Measurements from ENCODE around the gene CRACDL.
"Not testable (repeated sequence)": the region's sequence is repeated elsewhere in the genome, so short reads cannot be mapped to it uniquely, and the experiment has no call there.

CRACDL gene

GRCh38 chr2:98771721-98772524 is 164.1 kb downstream of the CRACDL start:
- DNase-seq, result no peak

GRCh38 chr2:98771264-98771663 is 164.8 kb downstream of the CRACDL start:
- no peak for DNase-seq

- peak; percentile 36 for DNase-seq
Measured at GRCh38 chr2:98769784-98770183, 166.2 kb downstream of the CRACDL start.

DNA sequence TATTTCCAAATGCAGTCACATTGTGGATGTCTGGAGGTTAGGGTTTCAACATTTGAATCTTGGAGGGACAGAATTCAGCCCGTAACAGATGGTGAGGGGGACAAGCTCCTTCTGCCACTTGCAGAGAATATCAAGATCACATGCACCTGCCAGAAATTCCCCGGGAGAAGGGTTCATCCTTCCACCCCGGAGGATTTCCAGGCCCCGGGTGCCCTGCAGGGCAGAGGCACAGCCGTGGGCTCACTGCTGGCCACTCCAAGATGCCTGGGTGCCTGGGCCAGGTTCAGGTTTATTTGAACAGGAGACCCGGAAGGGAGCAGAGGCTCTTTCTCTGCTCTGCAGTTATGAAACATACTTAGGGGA is 166.9 kb downstream of the CRACDL start:
- no peak for DNase-seq

DNA sequence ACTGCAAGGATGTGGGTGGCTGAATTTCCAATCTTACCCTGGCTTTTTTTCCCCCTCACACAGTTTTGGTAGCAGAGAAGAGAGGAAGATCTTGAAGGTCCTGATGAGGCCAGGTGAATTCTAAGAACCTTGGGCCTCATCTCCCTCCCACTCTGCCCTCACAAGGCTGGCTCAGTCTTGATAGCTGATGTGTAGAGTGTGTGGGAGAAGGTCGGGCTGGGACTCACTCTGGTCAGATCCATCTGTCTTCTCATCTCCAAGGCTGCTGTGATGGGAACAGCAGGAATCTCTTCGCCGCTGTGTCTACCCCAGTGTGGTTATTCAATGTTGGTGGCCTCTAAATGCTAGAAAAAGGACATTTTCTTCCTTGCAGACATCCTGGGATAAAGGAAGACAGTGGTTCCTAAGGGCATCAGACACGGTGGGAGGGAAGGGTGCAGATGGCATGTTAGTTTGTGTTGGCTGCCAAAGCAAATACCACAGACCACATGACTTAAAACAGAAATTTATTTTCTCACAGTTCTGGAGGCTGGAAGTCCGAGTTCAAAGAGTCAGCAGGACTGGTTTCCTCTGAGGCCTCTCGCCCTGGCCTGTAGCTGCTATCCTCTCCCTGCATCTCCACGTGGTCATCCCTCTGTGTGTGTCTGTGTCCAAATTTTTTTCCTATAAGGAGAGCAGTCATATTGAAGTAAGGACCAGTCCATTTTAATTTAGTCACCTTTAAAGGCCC is 167.5 kb downstream of the CRACDL start:
- DNase-seq, result peak; percentile 40

DNA sequence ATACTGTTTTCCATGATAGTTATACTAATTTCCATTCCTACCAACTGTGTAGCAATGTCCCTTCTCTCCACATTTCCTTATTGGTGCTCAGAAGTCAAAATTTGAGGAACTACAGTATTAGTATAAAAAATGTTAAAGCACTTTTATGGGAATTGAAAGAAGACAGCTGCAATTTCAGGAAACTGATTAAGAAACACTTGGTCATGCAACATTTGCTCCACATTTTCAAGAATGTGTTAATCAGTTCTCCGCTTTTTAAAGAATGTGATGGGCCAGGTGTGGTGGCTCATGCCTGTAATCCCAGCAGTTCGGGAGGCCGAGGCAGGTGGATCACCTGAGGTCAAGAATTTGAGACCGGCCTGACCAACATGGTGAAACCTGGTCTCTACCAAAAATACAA is 171.5 kb downstream of the CRACDL start:
- no peak for DNase-seq

GRCh38 chr2:98763209-98763951 is 172.6 kb downstream of the CRACDL start:
- DNase-seq, result no peak

GRCh38 chr2:98761909-98762308 is 174.1 kb downstream of the CRACDL start:
- no peak for DNase-seq

- DNase-seq, result no peak
Measured at GRCh38 chr2:98761267-98761781, 174.7 kb downstream of the CRACDL start.

GRCh38 chr2:98759827-98760625 is 176.0 kb downstream of the CRACDL start:
- no peak for DNase-seq

- DNase-seq, result no peak
Measured at GRCh38 chr2:98759338-98759737, 176.7 kb downstream of the CRACDL start.

DNA sequence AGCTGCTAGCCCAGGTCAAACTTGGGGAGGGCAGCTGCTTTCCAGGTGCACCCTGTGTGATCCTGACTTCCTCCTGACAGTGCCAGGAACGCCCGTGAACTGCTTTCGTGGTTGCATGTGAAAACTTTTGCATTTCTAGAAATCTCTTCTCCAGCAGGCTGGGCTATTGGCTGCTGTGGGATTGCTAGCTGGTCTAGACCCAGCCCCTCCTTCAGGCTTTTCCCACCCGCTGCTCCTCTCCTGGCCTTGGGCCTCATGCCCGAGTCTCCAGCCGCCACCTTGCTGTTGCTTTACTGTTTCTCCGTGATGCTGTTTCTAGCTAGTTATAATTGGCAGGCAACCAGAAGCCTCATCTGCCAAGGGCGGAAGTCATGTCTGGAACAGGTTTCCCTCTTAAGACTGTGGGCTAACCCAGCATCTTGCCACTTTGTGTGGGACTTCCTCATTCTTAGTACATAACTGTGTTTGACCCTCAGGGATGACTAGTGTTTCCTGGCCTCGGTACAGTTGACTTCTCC is 178.1 kb downstream of the CRACDL start:
- DNase-seq, result peak; percentile 5

DNA sequence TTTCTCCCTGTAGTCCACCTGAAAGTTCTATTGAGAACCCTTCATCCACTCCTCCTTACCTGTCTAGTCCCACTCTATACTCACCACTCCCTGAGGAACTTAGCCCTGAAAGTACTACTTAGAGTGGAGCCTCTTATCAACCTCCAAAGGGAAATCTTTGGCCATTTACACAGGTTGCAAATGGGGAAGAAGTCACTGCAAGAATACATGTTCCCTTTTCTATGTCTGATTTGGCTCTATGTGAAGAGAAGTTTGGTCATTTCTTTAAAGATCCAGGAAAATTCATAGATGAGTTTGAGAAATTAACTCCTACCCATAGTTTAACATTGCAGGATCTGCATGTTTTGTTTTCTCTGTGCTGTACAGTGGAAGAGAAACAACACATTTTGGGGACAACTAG is 182.2 kb downstream of the CRACDL start:
- no peak for DNase-seq

DNA sequence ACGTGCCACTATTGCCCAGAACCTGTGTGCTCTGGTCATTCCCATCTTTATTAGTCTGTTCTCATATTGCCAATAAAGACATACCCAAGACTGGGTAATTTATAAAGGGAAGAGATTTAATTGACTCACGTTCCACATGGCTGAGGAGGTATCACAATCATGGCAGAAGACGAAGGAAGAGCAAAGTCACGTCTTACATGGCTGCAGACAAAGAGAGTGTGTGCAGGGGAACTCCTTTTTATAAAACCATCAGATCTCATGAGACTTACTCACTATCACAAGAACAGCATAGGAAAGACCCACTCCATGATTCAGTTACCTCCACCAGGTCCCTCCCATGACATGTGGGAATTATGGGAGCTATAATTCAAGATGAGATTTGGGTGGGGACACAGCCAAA is 183.3 kb downstream of the CRACDL start:
- DNase-seq, result not testable (repeated sequence)

DNA sequence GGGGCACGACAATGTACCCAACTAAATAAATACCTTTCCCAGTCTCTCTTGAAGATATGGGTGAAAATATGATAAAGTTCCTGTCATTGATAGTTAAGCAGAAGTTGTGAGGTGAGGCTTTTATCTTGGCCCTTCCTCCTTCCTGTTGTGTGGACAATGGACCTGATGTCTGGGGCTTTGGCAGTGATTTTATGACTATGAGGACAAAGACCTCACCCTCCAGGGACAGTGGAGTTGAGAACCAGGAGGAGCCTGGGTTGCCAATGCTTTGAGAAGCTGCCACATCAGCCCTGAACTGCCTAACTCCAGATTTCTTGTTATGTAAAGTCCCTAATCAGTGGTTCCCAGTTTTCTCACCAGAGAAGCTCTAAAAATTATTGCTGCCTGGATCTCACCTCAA is 184.3 kb downstream of the CRACDL start:
- DNase-seq, result no peak

GRCh38 chr2:98750593-98751282 is 185.3 kb downstream of the CRACDL start:
- DNase-seq, result no peak

DNA sequence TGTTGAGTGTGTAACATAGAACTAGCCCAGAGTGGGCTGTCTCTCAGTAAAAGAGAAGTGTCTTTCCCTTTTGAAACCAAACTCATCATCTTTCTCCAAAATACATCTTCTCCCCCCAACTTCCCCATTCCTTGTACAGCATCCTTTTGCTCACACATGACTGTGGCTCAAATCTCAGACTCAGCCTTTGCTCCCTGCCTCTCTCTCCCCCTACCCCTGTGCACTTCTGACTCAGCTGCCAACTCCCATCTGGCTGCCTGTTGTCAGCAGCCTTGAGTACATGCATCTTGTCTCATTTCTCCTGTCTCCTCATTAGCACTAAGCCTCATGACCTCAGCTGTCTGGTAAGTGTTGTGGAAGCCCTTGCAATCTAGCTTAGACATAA is 187.0 kb downstream of the CRACDL start:
- peak; percentile 66 for DNase-seq

DNA sequence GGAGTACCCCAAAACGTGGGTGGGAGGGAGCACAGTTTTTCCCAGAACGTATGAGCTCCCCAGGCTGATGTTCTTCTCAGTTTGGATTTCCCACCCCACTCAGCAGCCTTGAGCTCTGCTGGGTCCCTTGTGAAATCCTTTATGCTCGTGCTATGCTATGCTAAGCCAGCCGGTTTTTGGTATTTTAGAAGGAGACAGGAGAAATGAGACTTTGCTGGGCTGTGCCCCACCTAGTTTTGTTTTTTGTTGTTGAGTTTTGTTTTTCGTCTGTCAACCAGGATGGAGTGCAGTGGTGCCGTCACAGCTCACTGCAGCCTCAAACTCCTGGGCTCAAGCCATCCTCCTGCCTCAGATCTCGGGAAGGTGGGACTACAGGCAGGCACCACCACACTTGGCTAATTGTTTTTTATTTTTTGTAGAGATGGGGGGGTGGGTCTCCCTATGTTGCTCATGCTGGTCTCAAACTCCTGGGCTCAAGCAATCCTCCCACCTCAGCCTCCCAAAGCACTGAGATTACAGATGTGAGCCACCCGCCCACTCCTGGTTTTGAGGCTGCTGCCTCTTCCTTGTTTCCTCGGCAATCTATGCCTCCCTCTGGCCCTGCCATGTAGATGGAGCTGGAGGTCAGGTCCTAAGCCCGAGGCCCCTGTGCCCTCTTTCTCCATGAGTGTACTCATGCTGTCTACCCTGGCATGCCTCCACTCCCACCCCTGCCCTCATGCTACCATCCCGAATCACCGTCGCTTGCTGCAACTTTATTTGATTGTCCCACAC is 187.5 kb downstream of the CRACDL start:
- no peak for DNase-seq

DNA sequence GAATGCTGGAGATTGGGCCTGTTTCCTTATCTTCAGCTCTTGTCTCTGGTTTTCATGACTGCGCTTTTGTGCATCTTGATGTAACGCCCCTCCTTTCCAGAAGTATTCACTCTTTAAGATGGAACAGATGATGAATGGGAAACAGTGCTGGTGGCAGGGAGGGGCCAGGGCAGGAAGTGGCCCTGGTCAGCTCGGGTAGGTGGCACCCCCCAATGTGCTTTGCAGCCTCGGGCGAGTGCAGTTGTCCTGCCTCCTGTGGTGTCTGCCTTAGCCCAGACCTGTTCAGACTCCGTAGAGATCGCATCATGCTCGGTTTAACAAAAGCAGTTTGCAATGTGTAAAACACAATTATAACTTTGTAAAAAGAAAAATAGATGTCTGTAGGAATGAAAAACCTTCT is 188.1 kb downstream of the CRACDL start:
- no peak for DNase-seq

DNA sequence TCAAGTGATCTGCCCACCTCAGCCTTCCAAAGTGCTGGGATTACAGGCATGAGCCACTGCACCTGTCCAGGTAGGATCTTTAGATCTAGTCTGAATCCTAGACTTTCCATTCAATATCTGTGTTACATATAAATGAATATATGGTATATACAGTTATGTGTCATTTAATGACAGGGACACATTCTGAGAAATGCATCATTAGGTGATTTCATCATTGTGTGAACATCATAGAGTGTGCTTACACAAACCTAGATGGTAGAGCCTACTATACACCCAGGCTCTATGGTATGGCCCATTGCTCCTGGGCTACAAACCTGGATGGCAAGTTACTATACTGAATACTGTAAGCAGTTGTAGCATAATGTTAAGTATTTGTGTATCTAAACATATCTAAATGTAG is 189.6 kb downstream of the CRACDL start:
- no peak for DNase-seq

DNA sequence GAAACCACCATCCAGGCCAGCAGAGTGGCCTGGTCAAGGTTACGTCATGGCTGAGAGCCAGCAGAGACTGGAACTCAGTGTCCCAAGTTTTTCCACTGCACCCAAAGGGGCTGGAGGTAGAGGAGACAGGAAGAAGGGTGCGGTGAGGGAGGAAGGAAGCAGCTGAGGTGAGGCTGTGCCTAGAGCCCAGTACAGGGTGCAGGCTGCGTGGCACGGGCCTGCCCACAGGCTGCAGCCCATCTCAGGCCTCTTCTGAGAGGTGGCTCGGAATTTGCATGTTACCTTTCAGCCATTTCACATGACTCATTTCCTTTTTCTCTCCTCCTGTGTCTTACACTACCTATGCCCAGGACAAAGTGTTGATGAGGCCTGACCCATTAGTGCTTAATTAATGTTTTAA is 191.4 kb downstream of the CRACDL start:
- DNase-seq, result no peak
